WTC11 (cell line): ENCODE results near the gene SUN2. TPM values are rescaled to one million over a fixed set of nuclear protein-coding genes. Genes with fewer than 3 reads are reported as not detected.
A peak's percentile ranks its signal among the peaks of the same experiment; 100 is the strongest.

Source experiments
- ATAC-seq: fragments of 200-7000 bp; cut with Tn5 transposase; 2 replicates; pipeline ENCODE4 v1.10.0; 2021; ENCODE audit warnings: mild to moderate bottlenecking, moderate library complexity
- CTCF ChIA-PET: fragments of 300-600 bp; sonication (Branson Sonifier 250); formaldehyde crosslinking; loops from one replicate; lab custom pipeline; 2021; ENCODE audit warnings: antibody characterized with exemption; lab: Charles Lee
- POLR2A ChIA-PET: fragments of 350-600 bp; sonication (Branson Sonifier 250); formaldehyde crosslinking; loops from one replicate; lab custom pipeline; 2021; ENCODE audit warnings: antibody characterized with exemption; lab: Charles Lee
- DNase-seq: peaks from one replicate; pipeline ENCODE4 v3.0.0; 2021; ENCODE audit warnings: low spot score
- H3K27ac Mint-ChIP-seq: 2 replicates; pipeline ENCODE4 v1.8.0; 2021; ENCODE audit warnings: mixed read lengths
- H3K27me3 Mint-ChIP-seq: 2 replicates; pipeline ENCODE4 v1.8.0; 2021; ENCODE audit warnings: low read depth, mild to moderate bottlenecking, moderate library complexity, mixed read lengths
- H3K36me3 Mint-ChIP-seq: 2 replicates; pipeline ENCODE4 v1.8.0; 2021; ENCODE audit warnings: mixed read lengths
- H3K4me1 Mint-ChIP-seq: 2 replicates; pipeline ENCODE4 v1.8.0; 2022; ENCODE audit warnings: mixed read lengths
- H3K4me3 Mint-ChIP-seq: 2 replicates; pipeline ENCODE4 v1.8.0; 2021; ENCODE audit warnings: mild to moderate bottlenecking, moderate library complexity, mixed read lengths
- H3K9me3 Mint-ChIP-seq: 2 replicates; pipeline ENCODE4 v1.8.0; 2021; ENCODE audit warnings: mixed read lengths
- ATF1 ChIP-seq: sonication (generic); formaldehyde crosslinking; IDR thresholded peaks from 2 replicates; pipeline ENCODE4 v1.8.1; 2023; ENCODE audit warnings: mild to moderate bottlenecking, moderate library complexity, missing genetic modification reagents
- CREM ChIP-seq: sonication (generic); formaldehyde crosslinking; IDR thresholded peaks from 2 replicates; pipeline ENCODE4 v1.8.1; 2022; ENCODE audit warnings: mild to moderate bottlenecking, missing genetic modification reagents, moderate library complexity
- FOXP1 ChIP-seq: sonication (generic); formaldehyde crosslinking; IDR thresholded peaks from 2 replicates; pipeline ENCODE4 v1.8.0; 2022; ENCODE audit warnings: missing genetic modification reagents, mild to moderate bottlenecking, moderate library complexity, borderline replicate concordance
- GABPB1 ChIP-seq: sonication (generic); formaldehyde crosslinking; IDR thresholded peaks from 2 replicates; pipeline ENCODE4 v1.8.1; 2023; ENCODE audit warnings: mild to moderate bottlenecking, missing genetic modification reagents
- GRHL2 ChIP-seq: fragments of 250-450 bp; sonication (Bioruptor Pico); IDR thresholded peaks from 2 replicates; pipeline ENCODE4 v1.8.0; 2022; ENCODE audit warnings: mild to moderate bottlenecking, moderate library complexity; ENCODE audit not compliant: insufficient replicate concordance, severe bottlenecking
- IRF2 ChIP-seq: sonication (generic); formaldehyde crosslinking; IDR thresholded peaks from 2 replicates; pipeline ENCODE4 v1.8.0; 2022; ENCODE audit warnings: low read depth, missing genetic modification reagents, borderline replicate concordance
- JAZF1 ChIP-seq: fragments of 250-450 bp; sonication (Bioruptor Pico); IDR thresholded peaks from 2 replicates; pipeline ENCODE4 v1.9.0; 2021; ENCODE audit warnings: moderate library complexity, mild to moderate bottlenecking, inconsistent platforms
- KAT7 ChIP-seq: sonication (generic); formaldehyde crosslinking; IDR thresholded peaks from 2 replicates; pipeline ENCODE4 v1.8.1; 2023; ENCODE audit warnings: missing genetic modification reagents, mild to moderate bottlenecking, borderline replicate concordance
- OVOL2 ChIP-seq: fragments of 250-450 bp; sonication (Bioruptor Pico); IDR thresholded peaks from 2 replicates; pipeline ENCODE4 v1.9.0; 2021; ENCODE audit warnings: mild to moderate bottlenecking, borderline replicate concordance
- RELA ChIP-seq: sonication (generic); formaldehyde crosslinking; IDR thresholded peaks from 2 replicates; pipeline ENCODE4 v1.8.1; 2022; ENCODE audit warnings: missing genetic modification reagents, mild to moderate bottlenecking, borderline replicate concordance
- RORB ChIP-seq: fragments of 250-450 bp; sonication (Bioruptor Pico); IDR thresholded peaks from 2 replicates; pipeline ENCODE4 v1.9.0; 2021; ENCODE audit warnings: mild to moderate bottlenecking
- SMAD3 ChIP-seq: sonication (generic); formaldehyde crosslinking; IDR thresholded peaks from 2 replicates; pipeline ENCODE4 v1.8.0; 2022; ENCODE audit warnings: missing genetic modification reagents, mild to moderate bottlenecking, borderline replicate concordance
- TEAD1 ChIP-seq: sonication (generic); formaldehyde crosslinking; IDR thresholded peaks from 2 replicates; pipeline ENCODE4 v1.8.0; 2022; ENCODE audit warnings: mild to moderate bottlenecking, missing genetic modification reagents
- ZNF671 ChIP-seq: fragments of 250-450 bp; sonication (Bioruptor Pico); IDR thresholded peaks from 2 replicates; pipeline ENCODE4 v1.8.0; 2021; ENCODE audit warnings: mild to moderate bottlenecking
- total RNA-seq: library from RNA; stranded (reverse); gene quantifications from 3 replicates; pipeline ENCODE4 v1.2.3, GENCODE V29; 2021
- TF ChIP-seq, protein P1 (sequence below): fragments of 200-600 bp; IDR thresholded peaks from 2 replicates; pipeline ENCODE4 v1.8.0; 2022; ENCODE audit warnings: antibody characterized with exemption
- TF ChIP-seq, protein P2 (sequence below): sonication (generic); formaldehyde crosslinking; IDR thresholded peaks from 2 replicates; pipeline ENCODE4 v1.8.1; 2023; ENCODE audit warnings: mild to moderate bottlenecking, missing genetic modification reagents, borderline replicate concordance
- TF ChIP-seq, protein P3 (sequence below): fragments of 250-450 bp; sonication (Bioruptor Pico); IDR thresholded peaks from 2 replicates; pipeline ENCODE4 v1.9.0; 2021; ENCODE audit warnings: moderate library complexity, mild to moderate bottlenecking, inconsistent platforms, borderline replicate concordance
- TF ChIP-seq, protein P4 (sequence below): sonication (generic); formaldehyde crosslinking; IDR thresholded peaks from 2 replicates; pipeline ENCODE4 v1.8.0; 2022; ENCODE audit warnings: mild to moderate bottlenecking, missing genetic modification reagents
- TF ChIP-seq, protein P5 (sequence below): sonication (generic); formaldehyde crosslinking; IDR thresholded peaks from 2 replicates; pipeline ENCODE4 v1.8.0; 2022; ENCODE audit warnings: mild to moderate bottlenecking, missing genetic modification reagents

Gene SUN2
- total RNA-seq, 1 experiment from 2014 or later, result 30.1 TPM

DNA sequence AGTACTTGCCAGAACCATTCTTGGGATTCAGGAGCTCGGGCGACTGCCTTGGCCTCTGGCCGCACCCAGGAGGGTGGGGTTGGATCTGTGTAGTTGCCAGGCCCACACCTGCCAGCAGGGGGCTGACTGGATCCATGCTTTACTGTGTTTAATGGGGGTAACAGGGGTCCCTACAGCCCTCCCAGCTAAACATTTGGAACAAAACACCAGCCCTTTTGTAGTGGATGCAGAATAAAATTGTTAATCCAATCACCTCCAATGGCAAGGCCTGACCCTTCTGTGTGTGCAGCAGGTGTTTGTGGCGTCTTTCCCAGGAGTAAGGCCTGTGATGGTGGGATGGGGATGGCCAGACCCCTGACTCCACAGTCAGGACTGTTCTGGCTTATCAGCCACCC lies 22.5 kb downstream of the SUN2 start:
- TF ChIP-seq IRF2 (CRISPR knock-in tag), result no peak
- TF ChIP-seq, protein P1, sequence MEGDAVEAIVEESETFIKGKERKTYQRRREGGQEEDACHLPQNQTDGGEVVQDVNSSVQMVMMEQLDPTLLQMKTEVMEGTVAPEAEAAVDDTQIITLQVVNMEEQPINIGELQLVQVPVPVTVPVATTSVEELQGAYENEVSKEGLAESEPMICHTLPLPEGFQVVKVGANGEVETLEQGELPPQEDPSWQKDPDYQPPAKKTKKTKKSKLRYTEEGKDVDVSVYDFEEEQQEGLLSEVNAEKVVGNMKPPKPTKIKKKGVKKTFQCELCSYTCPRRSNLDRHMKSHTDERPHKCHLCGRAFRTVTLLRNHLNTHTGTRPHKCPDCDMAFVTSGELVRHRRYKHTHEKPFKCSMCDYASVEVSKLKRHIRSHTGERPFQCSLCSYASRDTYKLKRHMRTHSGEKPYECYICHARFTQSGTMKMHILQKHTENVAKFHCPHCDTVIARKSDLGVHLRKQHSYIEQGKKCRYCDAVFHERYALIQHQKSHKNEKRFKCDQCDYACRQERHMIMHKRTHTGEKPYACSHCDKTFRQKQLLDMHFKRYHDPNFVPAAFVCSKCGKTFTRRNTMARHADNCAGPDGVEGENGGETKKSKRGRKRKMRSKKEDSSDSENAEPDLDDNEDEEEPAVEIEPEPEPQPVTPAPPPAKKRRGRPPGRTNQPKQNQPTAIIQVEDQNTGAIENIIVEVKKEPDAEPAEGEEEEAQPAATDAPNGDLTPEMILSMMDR, result peak; percentile 76
- peaks cover 39% of the 10 kb centered on the region for H3K36me3 Mint-ChIP-seq
- H3K27me3 Mint-ChIP-seq, result no peaks in the 10 kb centered on the region
- DNase-seq, result peak; percentile 72
- ChIA-PET POLR2A (interaction anchor here (1.1 to 1.8 kb wide), 2 partner anchors 9 to 14 kb away, joined by 3 to 5 read pairs; no protein-coding TSS in a partner anchor), CTCF (interaction anchor here (0.5 to 4.0 kb wide), 22 partner anchors 9 to 136 kb away, joined by 3 to 43 read pairs (median 4); partner anchors contain the start of genes GTPBP1 and TOMM22)
- peak; percentile 77 for ATAC-seq
- H3K4me1 Mint-ChIP-seq, result 0 out of 2 replicates have a peak, but pooled peaks cover 3% of the 10 kb centered on the region
- H3K27ac Mint-ChIP-seq, result peak overlapping the region; percentile 65; the same call in 1 of the 2 replicates
- H3K9me3 Mint-ChIP-seq, result no peaks in the 10 kb centered on the region
- H3K4me3 Mint-ChIP-seq, result no peak overlapping the region

DNA sequence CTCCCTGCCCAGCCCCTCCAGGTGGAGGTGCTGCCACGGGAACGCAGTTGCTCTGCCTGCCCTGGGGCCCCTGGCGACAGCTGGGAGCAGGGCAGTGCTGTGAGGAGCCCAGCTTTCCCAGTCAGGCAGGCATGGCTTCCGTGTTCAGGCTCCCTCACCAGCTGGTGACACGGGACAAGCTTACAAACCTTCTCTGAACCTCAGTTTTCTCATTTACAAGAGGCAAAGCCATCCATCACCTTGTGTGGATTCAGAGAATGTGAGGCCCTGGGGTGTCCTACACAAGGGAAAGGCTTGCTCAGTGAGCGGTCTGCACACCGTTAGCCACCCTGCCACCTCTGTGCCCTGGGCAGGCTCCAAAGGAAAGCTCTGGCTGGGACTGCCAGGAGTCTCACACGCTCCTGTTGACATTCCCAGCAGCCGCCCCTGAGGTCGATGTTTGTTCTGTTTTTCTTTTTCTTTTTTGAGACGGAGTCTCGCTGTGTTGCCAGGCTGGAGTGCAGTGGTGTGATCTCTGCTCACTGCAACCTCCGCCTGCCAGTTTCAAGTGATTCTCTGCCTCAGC lies 23.5 kb downstream of the SUN2 start:
- Mint-ChIP-seq H3K4me1 (0 out of 2 replicates have a peak, but pooled peaks cover 3% of the 10 kb centered on the region), H3K4me3 (no peak overlapping the region), H3K36me3 (peaks cover 41% of the 10 kb centered on the region), H3K27ac (no peak overlapping the region), H3K27me3 (no peaks in the 10 kb centered on the region), H3K9me3 (no peaks in the 10 kb centered on the region)
- ATAC-seq, result no peak
- ChIA-PET POLR2A (interaction anchor here (0.5 to 1.1 kb wide), 2 partner anchors 10 to 12 kb away, joined by 3 read pairs; no protein-coding TSS in a partner anchor), CTCF (interaction anchor here (0.9 to 4.0 kb wide), 9 partner anchors 8 to 137 kb away, joined by 3 to 43 read pairs (median 6); partner anchors contain the start of gene GTPBP1)
- DNase-seq, result no peak
- TF ChIP-seq FOXP1 (CRISPR knock-in tag), result no peak
- no peak for TF ChIP-seq TEAD1 (CRISPR knock-in tag)
- TF ChIP-seq ZNF671, result no peak
- TF ChIP-seq SMAD3, result no peak
- TF ChIP-seq, protein P2, sequence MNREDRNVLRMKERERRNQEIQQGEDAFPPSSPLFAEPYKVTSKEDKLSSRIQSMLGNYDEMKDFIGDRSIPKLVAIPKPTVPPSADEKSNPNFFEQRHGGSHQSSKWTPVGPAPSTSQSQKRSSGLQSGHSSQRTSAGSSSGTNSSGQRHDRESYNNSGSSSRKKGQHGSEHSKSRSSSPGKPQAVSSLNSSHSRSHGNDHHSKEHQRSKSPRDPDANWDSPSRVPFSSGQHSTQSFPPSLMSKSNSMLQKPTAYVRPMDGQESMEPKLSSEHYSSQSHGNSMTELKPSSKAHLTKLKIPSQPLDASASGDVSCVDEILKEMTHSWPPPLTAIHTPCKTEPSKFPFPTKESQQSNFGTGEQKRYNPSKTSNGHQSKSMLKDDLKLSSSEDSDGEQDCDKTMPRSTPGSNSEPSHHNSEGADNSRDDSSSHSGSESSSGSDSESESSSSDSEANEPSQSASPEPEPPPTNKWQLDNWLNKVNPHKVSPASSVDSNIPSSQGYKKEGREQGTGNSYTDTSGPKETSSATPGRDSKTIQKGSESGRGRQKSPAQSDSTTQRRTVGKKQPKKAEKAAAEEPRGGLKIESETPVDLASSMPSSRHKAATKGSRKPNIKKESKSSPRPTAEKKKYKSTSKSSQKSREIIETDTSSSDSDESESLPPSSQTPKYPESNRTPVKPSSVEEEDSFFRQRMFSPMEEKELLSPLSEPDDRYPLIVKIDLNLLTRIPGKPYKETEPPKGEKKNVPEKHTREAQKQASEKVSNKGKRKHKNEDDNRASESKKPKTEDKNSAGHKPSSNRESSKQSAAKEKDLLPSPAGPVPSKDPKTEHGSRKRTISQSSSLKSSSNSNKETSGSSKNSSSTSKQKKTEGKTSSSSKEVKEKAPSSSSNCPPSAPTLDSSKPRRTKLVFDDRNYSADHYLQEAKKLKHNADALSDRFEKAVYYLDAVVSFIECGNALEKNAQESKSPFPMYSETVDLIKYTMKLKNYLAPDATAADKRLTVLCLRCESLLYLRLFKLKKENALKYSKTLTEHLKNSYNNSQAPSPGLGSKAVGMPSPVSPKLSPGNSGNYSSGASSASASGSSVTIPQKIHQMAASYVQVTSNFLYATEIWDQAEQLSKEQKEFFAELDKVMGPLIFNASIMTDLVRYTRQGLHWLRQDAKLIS (CRISPR knock-in tag), result no peak
- TF ChIP-seq KAT7, result no peak
- TF ChIP-seq OVOL2 (CRISPR knock-in tag), result no peak

DNA sequence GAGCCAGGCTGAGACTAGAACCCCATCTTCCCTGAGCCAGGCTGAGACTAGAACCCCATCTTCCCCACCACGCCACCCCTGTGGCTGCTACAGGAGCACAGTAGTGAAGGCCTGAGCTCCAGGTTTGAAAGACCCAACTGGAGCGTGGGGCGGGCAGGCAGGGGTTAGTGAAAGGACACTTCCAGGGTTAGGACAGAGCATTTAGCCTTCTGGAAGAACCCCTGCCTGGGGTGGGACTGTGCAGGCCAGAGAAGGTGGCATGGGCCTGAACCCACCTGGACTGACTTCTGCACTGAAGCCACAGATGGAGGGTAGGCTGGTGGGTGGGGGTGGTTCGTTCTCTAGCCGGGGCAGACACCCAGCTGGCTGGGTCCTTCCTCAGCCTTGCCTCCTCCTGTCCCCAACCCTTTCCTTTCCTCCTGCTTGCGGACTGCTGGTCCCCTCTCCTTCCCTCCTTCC lies 24.1 kb downstream of the SUN2 start:
- H3K27me3 Mint-ChIP-seq, result no peaks in the 10 kb centered on the region
- no peak overlapping the region for H3K4me3 Mint-ChIP-seq
- peaks cover 47% of the 10 kb centered on the region for H3K36me3 Mint-ChIP-seq
- ChIA-PET CTCF (interaction anchor here (1.1 to 3.5 kb wide), 4 partner anchors 14 to 53 kb away, joined by 3 to 20 read pairs (median 4); no protein-coding TSS in a partner anchor), POLR2A (interaction anchor here (0.5 to 0.9 kb wide), 2 partner anchors 12 to 25 kb away, joined by 3 to 5 read pairs; no protein-coding TSS in a partner anchor)
- 0 out of 2 replicates have a peak, but pooled peaks cover 3% of the 10 kb centered on the region for H3K4me1 Mint-ChIP-seq
- DNase-seq (no peak), ATAC-seq (no peak)
- H3K9me3 Mint-ChIP-seq, result no peaks in the 10 kb centered on the region
- H3K27ac Mint-ChIP-seq, result no peak overlapping the region
- no peak for TF ChIP-seq RORB (CRISPR knock-in tag)
- no peak for TF ChIP-seq GRHL2
- TF ChIP-seq, protein P3, sequence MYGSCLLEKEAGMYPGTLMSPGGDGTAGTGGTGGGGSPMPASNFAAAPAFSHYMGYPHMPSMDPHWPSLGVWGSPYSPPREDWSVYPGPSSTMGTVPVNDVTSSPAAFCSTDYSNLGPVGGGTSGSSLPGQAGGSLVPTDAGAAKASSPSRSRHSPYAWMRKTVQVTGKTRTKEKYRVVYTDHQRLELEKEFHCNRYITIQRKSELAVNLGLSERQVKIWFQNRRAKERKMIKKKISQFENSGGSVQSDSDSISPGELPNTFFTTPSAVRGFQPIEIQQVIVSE, result no peak
- no peak for TF ChIP-seq KAT7
- no peak for TF ChIP-seq IRF2 (CRISPR knock-in tag)
- TF ChIP-seq, protein P4, sequence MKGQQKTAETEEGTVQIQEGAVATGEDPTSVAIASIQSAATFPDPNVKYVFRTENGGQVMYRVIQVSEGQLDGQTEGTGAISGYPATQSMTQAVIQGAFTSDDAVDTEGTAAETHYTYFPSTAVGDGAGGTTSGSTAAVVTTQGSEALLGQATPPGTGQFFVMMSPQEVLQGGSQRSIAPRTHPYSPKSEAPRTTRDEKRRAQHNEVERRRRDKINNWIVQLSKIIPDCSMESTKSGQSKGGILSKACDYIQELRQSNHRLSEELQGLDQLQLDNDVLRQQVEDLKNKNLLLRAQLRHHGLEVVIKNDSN (CRISPR knock-in tag), result no peak
- no peak for TF ChIP-seq RELA (CRISPR knock-in tag)
- TF ChIP-seq CREM (CRISPR knock-in tag), result no peak
- no peak for TF ChIP-seq GABPB1
- no peak for TF ChIP-seq JAZF1 (CRISPR knock-in tag)
- no peak for TF ChIP-seq ATF1
- TF ChIP-seq TEAD1 (CRISPR knock-in tag), result no peak
- TF ChIP-seq SMAD3, result no peak
- TF ChIP-seq, protein P5, sequence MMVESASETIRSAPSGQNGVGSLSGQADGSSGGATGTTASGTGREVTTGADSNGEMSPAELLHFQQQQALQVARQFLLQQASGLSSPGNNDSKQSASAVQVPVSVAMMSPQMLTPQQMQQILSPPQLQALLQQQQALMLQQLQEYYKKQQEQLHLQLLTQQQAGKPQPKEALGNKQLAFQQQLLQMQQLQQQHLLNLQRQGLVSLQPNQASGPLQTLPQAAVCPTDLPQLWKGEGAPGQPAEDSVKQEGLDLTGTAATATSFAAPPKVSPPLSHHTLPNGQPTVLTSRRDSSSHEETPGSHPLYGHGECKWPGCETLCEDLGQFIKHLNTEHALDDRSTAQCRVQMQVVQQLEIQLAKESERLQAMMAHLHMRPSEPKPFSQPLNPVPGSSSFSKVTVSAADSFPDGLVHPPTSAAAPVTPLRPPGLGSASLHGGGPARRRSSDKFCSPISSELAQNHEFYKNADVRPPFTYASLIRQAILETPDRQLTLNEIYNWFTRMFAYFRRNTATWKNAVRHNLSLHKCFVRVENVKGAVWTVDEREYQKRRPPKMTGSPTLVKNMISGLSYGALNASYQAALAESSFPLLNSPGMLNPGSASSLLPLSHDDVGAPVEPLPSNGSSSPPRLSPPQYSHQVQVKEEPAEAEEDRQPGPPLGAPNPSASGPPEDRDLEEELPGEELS (CRISPR knock-in tag), result no peak
